ENCODE data around the gene NKD1.

The NKD1 gene

DNA sequence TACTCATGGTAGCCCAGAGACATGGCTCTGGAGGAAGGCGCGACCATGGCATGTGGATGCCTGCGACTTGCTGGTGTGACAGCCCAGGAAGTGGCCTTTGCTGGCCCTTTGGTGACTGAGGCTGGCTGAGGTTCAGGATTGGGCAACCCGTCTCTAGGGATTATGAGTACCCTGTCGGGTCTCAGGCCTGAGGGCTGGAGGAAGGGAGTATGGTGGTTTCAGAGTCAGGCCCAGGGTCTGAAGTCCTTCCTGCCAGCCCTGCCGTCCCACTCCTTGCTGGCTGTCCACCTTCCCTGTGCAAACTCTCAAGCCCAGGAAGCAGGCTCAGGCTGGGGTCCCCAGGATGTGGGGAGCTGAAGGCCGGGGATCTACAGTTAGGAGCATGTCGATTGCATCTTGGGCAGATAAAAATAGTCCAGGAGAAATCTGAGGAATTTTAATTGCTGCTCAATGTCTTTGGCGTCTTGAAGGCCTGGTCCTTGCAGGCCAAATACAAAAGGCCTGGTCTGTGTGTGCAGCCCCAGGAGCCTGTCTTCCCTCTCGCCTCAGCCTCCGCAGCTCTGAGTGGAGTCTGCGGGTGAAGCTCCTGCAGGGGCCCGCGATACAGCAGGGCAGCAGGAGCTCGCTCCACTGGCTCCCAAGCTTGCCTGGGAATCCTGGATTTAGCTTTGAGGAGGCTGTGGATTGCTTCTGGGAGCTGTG is 52.5 kb downstream of the NKD1 start:
- DNase-seq (ENCODE audit: low read depth): no peak

DNA sequence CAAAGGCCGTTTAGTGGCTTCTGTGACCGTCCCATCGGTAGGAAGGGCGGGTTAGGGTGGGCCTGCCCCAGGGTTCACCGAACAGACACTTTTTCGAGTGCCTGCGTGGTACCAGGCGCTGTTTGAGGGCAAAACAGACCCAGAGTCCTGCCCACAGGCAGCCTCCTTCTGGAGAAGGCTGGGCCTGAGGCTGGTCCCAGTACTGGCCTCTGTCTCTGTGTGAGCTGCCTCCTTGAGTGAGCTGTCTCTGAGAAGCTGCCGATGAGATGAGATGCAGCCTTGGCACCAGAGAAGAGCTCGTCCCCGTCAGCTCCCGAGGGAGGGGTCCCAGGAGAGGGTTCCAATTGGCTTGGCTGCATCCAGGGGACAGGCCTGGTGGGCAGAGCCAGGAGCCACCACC is 53.1 kb downstream of the NKD1 start:
- no peak for DNase-seq (ENCODE audit: low read depth)

DNA sequence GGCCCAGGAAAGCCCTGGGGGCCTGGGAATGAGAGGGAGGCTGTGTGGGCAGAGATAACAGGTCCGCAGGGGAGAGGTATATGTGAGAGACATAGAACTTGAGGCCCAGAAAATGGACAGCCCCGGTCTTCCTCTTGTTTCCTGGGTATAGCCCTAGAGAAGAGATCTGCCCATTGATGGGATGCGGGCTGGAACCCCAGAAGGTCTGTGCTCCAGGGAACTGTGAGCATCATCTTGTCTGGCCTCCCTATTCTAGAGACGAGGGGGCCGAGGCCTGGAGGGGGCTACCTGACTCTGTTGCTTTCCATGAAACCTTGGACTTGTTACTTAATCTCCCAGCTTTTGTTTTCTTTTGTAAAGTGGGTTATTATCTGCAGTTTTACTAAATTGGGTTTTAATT is 53.9 kb downstream of the NKD1 start:
- DNase-seq (ENCODE audit: low read depth): no peak

- no peak for DNase-seq (ENCODE audit: low read depth)
Observed at GRCh38 chr16:50602531-50603205, 54.5 kb downstream of the NKD1 start.

DNA sequence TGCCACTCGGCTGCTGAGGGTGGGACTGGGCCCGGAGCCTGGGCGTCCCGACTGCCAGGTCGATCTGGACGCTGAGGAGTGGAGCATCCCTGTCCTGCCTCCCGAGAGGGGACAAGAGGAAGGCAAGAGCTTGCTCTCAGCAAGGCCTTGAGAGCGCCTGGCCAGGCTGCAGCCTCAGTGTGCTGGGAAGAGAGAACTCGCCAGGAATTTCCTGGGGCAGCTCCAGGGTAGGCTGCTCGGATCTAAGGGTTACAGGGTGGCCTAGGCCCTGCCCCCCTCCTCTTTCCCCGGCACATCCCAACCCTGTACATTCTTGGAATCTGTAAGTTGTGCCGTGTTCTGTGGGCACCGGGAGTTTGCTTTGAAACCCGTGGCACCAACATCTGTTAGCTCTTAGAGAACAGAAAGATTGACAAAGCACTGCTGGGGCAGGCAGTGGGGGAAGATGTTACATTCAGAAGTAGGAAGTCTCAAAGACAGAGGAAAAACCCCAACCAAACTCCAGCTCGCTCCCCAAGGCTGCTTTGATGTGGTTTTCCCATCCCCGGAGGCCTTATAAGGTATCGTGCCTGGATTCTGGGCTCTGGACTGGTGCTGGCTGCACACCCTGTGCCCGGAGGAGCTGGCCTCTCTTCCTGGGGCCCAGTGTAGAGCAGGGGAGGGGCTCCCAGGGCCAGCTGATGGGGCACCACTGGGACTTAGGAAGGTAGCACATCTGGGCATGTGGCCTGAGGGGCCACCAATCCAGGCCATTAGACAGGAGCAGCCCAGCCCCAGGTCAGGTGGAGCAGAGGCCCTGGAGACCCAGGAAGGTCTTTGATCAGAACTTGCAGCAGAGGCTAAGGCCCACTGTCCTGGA is 55.2 kb downstream of the NKD1 start:
- no peak for DNase-seq (ENCODE audit: low read depth)

GRCh38 chr16:50604065-50604418 is 55.8 kb downstream of the NKD1 start:
- DNase-seq (ENCODE audit: low read depth): no peak

GRCh38 chr16:50604610-50605009 is 56.4 kb downstream of the NKD1 start:
- DNase-seq (ENCODE audit: low read depth): no peak

DNA sequence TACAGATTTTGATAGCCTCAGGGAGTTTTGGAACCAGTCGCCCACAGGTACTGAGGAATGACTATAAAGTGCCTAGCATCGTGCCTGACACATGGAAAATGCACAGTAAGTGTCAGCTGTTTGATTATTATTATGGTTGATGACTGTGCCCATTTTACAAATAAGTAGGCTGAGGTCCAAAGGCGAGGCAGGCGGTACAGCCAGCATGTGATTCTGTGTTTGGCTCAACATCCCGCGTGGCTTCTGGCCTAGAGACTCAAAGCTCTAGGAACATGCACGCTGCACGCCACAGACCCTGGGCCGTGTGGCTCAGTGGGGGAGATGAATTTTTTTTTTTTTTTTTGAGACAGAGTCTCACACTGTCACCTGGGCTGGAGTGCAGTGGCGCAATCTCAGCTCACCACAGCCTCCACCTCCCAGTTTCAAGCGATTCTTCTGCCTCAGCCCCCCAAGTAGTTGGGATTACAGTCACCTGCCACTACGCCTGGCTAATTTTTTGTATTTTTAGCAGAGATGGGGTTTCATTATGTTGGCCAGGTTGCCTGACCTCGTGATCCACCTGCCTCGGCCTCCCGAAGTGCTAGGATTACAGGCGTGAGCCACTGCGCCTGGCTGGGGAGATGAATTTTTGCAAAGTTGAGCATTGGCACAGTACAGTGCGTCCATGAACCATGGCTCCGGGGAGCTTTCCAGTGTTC is 57.7 kb downstream of the NKD1 start:
- no peak for DNase-seq (ENCODE audit: low read depth)

- no peak for DNase-seq (ENCODE audit: low read depth)
Observed at GRCh38 chr16:50606431-50607050, 58.3 kb downstream of the NKD1 start.

- no peak for DNase-seq (ENCODE audit: low read depth)
Observed at GRCh38 chr16:50607051-50607431, 58.8 kb downstream of the NKD1 start.

GRCh38 chr16:50607447-50607846 is 59.3 kb downstream of the NKD1 start:
- DNase-seq (ENCODE audit: low read depth): no peak

DNA sequence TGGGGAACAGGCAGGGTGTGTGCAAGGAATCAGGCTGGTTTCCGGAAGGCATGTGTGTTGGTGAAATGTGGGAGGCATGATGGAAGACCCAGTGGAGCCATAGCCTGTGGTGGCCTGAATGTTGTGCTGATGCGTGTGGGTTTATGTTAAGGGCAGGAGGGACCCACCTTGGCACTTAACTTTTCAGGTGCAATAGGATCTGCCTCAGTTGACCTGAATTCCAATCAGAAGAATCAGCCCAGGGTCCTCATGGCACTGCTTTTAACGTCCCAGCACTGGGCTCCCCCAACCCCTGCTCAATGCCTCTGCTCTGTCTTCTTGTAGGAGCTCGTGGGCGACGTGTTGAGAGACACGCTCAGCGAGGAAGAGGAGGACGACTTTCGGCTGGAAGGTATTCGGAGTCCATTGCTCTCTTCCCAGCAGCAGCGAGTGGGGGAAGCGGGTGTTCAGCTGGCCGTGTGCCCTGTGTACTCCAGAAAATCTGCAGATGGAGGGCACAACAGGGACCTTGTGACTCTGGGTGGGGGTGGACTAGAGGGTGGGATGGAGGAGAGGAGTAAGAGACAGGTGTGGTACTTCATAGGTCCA is 59.9 kb downstream of the NKD1 start:
- DNase-seq (ENCODE audit: low read depth): no peak

GRCh38 chr16:50609049-50609448 is 60.9 kb downstream of the NKD1 start:
- DNase-seq (ENCODE audit: low read depth): no peak

DNA sequence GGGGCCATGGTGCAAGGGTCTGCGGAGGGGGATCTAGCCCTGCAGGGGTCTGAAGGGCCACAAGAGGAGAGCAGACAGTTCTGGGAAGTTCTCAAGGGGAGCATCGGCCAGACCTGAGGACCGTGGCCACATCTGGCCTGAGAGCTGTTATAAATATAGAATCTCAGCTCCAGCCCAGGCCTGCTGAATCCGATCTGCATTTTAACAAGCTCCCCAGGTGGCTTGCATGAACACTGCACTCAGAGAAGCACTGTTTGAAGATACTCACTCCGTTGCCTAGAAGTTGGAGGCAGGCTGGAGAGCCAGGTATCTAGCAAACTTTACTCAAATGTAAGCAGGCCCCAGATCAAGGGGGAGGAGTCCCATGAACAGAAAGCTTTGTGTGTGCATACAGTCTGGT is 61.3 kb downstream of the NKD1 start:
- DNase-seq (ENCODE audit: low read depth): no peak

DNA sequence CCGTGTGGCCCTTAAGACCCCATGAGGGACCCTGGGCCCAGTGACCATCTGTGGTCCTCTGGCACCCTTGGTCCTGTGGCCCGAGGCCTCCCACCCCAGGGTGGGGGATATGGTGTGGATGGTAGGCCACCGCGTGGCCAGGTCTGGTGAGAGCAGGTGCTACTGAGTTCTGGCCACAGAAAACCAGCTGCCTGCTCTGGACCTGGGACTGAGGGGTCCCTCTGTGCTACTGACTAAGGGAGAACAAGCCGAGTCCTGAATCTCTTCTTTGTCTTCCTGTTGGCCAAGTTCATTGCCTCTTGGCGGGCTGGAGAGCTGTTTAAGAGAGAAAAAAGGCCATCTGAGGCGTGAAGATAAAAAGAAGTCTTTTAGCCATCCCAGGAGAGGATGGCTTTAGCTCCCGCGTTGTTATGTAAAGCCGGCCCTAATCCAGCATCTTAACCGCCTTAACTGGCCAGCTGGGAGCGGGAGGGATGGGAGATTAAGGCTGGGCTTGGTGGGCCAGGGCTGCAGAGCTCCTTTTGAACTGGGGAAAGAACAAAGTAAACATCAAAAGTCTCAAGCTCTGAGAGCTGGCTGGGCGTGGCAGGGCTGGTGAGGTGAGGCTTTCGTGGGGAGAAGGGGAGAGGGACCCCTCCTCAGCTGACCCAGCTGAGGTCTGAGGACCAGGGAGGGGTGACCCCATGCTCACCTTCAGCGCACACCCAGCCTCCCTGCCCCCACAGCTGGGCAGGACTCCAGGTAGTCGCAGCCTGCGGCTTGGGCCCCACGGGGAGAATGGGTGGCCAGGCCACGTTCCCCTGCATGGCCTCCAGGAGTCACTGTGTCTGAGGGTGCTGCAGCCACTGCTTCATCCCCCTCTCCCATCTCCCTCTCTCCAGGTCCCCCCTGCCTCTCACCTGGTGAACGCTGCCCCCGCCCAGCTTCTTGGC is 62.4 kb downstream of the NKD1 start:
- no peak for DNase-seq (ENCODE audit: low read depth)

GRCh38 chr16:50611332-50611934 is 63.2 kb downstream of the NKD1 start:
- no peak for DNase-seq (ENCODE audit: low read depth)

GRCh38 chr16:50611995-50612848 is 64.0 kb downstream of the NKD1 start:
- no peak for DNase-seq (ENCODE audit: low read depth)

DNA sequence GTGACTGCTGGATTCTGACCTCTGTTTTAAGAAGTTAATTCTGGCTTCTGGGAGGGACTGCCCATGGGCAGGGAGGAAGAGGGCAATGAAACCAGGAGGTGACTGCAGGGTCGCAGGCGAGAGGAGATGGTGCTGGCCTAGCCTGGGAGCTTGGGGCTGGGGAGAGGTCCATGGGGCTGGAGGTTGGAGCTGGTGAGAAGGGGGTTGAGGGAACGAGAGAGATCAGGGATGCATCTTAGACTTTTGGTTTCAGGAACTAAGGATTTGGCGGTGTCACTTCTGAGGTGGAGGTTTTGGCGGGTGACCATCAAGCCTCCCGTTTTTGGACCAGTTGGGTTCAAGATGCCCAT is 64.6 kb downstream of the NKD1 start:
- no peak for DNase-seq (ENCODE audit: low read depth)

- DNase-seq (ENCODE audit: low read depth): no peak
Observed at GRCh38 chr16:50613281-50613963, 65.2 kb downstream of the NKD1 start.

Data from HS-27A (cell line).